ENCODE data around the gene AKAP1. TPM values are rescaled to one million over a fixed set of nuclear protein-coding genes. Genes with fewer than 3 reads are reported as not detected.

The AKAP1 gene
- polyA plus RNA-seq, 2 of the 4 experiments (the other 2 are of a cell fraction), result 45.8 to 48.0 TPM

DNA sequence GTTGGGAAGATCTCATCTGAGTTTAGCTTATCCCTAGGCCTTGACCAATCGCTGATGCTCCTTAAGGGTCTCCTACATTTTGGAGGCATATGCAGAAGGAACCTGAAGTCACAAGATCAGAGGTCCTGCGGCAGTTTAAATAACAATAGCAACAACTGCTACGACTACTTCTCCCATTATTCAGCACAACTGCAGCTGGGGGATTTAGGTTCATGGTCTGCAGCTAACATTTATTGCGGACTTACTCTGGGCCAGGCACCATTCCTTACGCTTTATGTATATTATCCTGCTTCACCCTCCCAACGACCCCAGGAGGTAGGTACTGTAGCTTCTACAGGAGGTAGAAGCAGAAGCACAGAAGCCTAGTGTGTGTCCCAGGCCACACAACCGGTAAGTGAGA, 59.5 kb downstream of the AKAP1 start:
- Histone ChIP-seq H3K9me3 (peaks cover 12% of the 10 kb centered on the region), H3K4me1 (no peaks in the 10 kb centered on the region), H3K4me3 (no peak overlapping the region), H3K4me2 (no peak overlapping the region), H3K27ac (no peak overlapping the region)
- POLR2A ChIA-PET, result no interaction called here
- TF ChIP-seq JUN (IDR thresholded peaks at IDR 0.05) (no peak), POLR2AphosphoS2 (conservative IDR thresholded peaks at IDR 0.05; ENCODE audit: low read length) (no peak), FOSB (CRISPR knock-in tag; IDR thresholded peaks at IDR 0.05) (no peak), EHMT2 (IDR thresholded peaks at IDR 0.05; ENCODE audit: low read depth) (no peak), NFE2L2 (conservative IDR thresholded peaks at IDR 0.05; ENCODE audit: low read length) (no peak), JUNB (IDR thresholded peaks at IDR 0.05) (no peak), GATA3 (IDR thresholded peaks at IDR 0.05; ENCODE audit: borderline replicate concordance) (no peak), CBX8 (IDR thresholded peaks at IDR 0.05) (no peak), CBX2 (IDR thresholded peaks at IDR 0.05; ENCODE audit: borderline replicate concordance, low read depth) (no peak), MAZ (IDR thresholded peaks at IDR 0.05; ENCODE audit: borderline replicate concordance, low read depth, low read length) (no peak), BHLHE40 (IDR thresholded peaks at IDR 0.05; ENCODE audit: low read depth, low read length) (no peak), KDM5A (IDR thresholded peaks at IDR 0.05) (no peak), NR3C1 (IDR thresholded peaks at IDR 0.05) (no peak), CHD2 (IDR thresholded peaks at IDR 0.05; ENCODE audit: low read length, partially characterized antibody) (no peak), RAD21 (conservative IDR thresholded peaks at IDR 0.05 in 1 of 2, IDR thresholded peaks at IDR 0.05 in 1 of 2) (no peak), HDAC2 (IDR thresholded peaks at IDR 0.05) (no peak), RCOR1 (IDR thresholded peaks at IDR 0.05; ENCODE audit: low read depth, low read length) (no peak), SREBF2 (IDR thresholded peaks at IDR 0.05) (no peak), ZC3H11A (IDR thresholded peaks at IDR 0.05) (no peak)
- TF ChIP-seq, protein P1, sequence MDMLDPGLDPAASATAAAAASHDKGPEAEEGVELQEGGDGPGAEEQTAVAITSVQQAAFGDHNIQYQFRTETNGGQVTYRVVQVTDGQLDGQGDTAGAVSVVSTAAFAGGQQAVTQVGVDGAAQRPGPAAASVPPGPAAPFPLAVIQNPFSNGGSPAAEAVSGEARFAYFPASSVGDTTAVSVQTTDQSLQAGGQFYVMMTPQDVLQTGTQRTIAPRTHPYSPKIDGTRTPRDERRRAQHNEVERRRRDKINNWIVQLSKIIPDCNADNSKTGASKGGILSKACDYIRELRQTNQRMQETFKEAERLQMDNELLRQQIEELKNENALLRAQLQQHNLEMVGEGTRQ (IDR thresholded peaks at IDR 0.05), result no peak
- no peak for ATAC-seq
- no peak for DNase-seq (ENCODE audit: low read depth in 1 of 2, low spot score in 1 of 2)
- WGBS (ENCODE audit: missing lambda C conversion rate), result 65% methylated on average over 7 of the region's 7 CpGs
- FAIRE-seq, result no peak
- CTCF ChIA-PET, result interaction anchor here (0.7 to 3.7 kb wide), 8 partner anchors 9 to 640 kb away, joined by 3 to 13 read pairs (median 4); no protein-coding TSS in a partner anchor

DNA sequence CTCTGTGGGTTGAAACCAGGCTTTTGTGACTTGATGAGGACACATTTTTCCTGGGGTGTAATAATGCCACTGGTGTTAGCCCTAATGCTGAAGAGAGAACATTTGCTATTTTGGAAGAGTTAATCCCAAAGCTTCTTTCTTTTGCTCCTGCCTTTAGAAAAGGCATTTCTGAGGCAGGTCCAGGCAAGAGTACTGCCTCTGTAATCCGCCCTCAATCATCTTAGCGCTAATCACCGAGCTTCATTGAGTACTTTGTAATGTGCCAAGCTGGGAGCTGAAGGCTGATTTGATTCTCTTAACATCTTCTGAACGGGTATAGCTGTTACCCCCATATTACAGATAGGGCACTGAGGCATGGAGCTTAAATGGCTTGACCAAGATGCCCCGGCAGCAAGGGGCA, 60.3 kb downstream of the AKAP1 start:
- no peaks in the 10 kb centered on the region for H3K4me1 ChIP-seq
- no peak for ATAC-seq
- H3K4me2 ChIP-seq, result no peak overlapping the region
- TF ChIP-seq KDM5A (IDR thresholded peaks at IDR 0.05) (no peak), KDM1A (IDR thresholded peaks at IDR 0.05; ENCODE audit: low read depth) (no peak), EHF (CRISPR knock-in tag; IDR thresholded peaks at IDR 0.05) (no peak)
- peaks cover 20% of the 10 kb centered on the region for H3K9me3 ChIP-seq
- no peak overlapping the region for H3K27ac ChIP-seq
- no peak for FAIRE-seq
- WGBS (ENCODE audit: missing lambda C conversion rate), result 66% methylated on average over 5 of the region's 5 CpGs
- ChIA-PET POLR2A (no interaction called here), CTCF (interaction anchor here (0.6 to 2.5 kb wide), 6 partner anchors 15 to 688 kb away, joined by 3 to 8 read pairs (median 4); no protein-coding TSS in a partner anchor)
- H3K4me3 ChIP-seq, result no peak overlapping the region
- no peak for DNase-seq (ENCODE audit: low read depth in 1 of 2, low spot score in 1 of 2)

DNA sequence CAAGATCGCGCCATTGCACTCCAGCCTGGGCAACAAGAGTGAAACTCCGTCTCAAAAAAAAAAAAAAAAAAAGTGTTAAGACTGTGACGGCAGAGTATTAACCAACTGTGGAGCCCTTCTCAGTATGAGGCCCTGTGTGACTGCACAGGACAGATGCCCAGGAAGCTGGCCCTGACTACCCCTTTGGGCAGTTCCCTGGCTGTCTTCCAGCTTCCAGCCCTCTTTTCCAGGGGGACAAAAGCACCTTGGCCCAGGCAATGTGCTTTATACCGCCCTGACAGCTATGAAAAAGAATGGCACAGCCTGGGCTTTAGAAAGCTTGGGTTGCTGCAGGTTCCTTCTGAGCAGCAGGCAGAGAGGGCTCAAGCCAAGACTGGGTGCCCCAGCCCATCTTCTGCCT, 61.2 kb downstream of the AKAP1 start:
- DNase-seq (ENCODE audit: low read depth in 1 of 2, low spot score in 1 of 2), result no peak
- no peak for ATAC-seq
- CTCF ChIA-PET, result interaction anchor here (0.7 to 1.5 kb wide), 6 partner anchors 14 to 687 kb away, joined by 3 to 5 read pairs (median 4); no protein-coding TSS in a partner anchor
- FAIRE-seq, result no peak
- no peak for TF ChIP-seq MAFK (IDR thresholded peaks at IDR 0.05; ENCODE audit: partially characterized antibody)
- TF ChIP-seq, protein P2, sequence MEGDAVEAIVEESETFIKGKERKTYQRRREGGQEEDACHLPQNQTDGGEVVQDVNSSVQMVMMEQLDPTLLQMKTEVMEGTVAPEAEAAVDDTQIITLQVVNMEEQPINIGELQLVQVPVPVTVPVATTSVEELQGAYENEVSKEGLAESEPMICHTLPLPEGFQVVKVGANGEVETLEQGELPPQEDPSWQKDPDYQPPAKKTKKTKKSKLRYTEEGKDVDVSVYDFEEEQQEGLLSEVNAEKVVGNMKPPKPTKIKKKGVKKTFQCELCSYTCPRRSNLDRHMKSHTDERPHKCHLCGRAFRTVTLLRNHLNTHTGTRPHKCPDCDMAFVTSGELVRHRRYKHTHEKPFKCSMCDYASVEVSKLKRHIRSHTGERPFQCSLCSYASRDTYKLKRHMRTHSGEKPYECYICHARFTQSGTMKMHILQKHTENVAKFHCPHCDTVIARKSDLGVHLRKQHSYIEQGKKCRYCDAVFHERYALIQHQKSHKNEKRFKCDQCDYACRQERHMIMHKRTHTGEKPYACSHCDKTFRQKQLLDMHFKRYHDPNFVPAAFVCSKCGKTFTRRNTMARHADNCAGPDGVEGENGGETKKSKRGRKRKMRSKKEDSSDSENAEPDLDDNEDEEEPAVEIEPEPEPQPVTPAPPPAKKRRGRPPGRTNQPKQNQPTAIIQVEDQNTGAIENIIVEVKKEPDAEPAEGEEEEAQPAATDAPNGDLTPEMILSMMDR (IDR thresholded peaks at IDR 0.05), result no peak
- no peak for TF ChIP-seq SREBF2 (IDR thresholded peaks at IDR 0.05)
- TF ChIP-seq GATA3 (IDR thresholded peaks at IDR 0.05; ENCODE audit: borderline replicate concordance), result no peak
- TF ChIP-seq NFE2L2 (conservative IDR thresholded peaks at IDR 0.05; ENCODE audit: low read length), result no peak
- no peak for TF ChIP-seq FOSL2 (IDR thresholded peaks at IDR 0.05)
- TF ChIP-seq FOSL2 (CRISPR knock-in tag; IDR thresholded peaks at IDR 0.05), result no peak
- no peak for TF ChIP-seq JUNB (IDR thresholded peaks at IDR 0.05)
- TF ChIP-seq, protein P3, sequence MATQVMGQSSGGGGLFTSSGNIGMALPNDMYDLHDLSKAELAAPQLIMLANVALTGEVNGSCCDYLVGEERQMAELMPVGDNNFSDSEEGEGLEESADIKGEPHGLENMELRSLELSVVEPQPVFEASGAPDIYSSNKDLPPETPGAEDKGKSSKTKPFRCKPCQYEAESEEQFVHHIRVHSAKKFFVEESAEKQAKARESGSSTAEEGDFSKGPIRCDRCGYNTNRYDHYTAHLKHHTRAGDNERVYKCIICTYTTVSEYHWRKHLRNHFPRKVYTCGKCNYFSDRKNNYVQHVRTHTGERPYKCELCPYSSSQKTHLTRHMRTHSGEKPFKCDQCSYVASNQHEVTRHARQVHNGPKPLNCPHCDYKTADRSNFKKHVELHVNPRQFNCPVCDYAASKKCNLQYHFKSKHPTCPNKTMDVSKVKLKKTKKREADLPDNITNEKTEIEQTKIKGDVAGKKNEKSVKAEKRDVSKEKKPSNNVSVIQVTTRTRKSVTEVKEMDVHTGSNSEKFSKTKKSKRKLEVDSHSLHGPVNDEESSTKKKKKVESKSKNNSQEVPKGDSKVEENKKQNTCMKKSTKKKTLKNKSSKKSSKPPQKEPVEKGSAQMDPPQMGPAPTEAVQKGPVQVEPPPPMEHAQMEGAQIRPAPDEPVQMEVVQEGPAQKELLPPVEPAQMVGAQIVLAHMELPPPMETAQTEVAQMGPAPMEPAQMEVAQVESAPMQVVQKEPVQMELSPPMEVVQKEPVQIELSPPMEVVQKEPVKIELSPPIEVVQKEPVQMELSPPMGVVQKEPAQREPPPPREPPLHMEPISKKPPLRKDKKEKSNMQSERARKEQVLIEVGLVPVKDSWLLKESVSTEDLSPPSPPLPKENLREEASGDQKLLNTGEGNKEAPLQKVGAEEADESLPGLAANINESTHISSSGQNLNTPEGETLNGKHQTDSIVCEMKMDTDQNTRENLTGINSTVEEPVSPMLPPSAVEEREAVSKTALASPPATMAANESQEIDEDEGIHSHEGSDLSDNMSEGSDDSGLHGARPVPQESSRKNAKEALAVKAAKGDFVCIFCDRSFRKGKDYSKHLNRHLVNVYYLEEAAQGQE (IDR thresholded peaks at IDR 0.05), result no peak
- no peak for TF ChIP-seq PHF8 (IDR thresholded peaks at IDR 0.05; ENCODE audit: borderline replicate concordance, low read depth)
- no peak for TF ChIP-seq RAD21 (conservative IDR thresholded peaks at IDR 0.05 in 1 of 2, IDR thresholded peaks at IDR 0.05 in 1 of 2)
- H3K4me3 ChIP-seq, result no peak overlapping the region
- POLR2A ChIA-PET, result no interaction called here
- WGBS (ENCODE audit: missing lambda C conversion rate), result 85% methylated on average over 5 of the region's 5 CpGs
- H3K9me3 ChIP-seq, result peaks cover 29% of the 10 kb centered on the region
- no peak overlapping the region for H3K27ac ChIP-seq
- H3K4me2 ChIP-seq, result no peak overlapping the region
- no peaks in the 10 kb centered on the region for H3K4me1 ChIP-seq
